ENCODE measurements around the gene KCNV2. TPM values are rescaled to one million over a fixed set of nuclear protein-coding genes. Genes with fewer than 3 reads are reported as not detected.

KCNV2 gene
- total and polyA plus RNA-seq, 2 donors (not counting 1 experiment from before 2014, with no cell fraction given) = not detected

DNA sequence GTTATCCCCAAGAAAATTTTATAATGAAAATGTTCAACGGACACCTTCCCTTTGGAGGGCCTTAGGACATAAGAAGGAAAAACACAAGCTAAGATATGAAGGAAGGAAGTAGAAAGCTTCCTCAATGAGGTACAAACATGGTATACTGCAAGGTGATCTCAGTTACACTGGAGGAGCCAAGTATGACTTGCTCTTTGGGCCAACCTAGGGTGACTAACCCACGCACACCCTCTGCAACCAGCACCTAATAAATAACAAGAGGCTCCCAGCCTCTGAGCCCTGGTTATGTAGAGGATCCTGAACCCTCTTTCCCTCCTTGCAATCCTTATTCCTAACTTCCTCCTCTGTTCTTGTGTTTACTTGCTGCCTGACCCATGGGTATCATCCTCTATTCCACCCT, 38.3 kb upstream of the KCNV2 start:
- DNase-seq (ENCODE audit: low read depth in 2 of 2) = no peak

DNA sequence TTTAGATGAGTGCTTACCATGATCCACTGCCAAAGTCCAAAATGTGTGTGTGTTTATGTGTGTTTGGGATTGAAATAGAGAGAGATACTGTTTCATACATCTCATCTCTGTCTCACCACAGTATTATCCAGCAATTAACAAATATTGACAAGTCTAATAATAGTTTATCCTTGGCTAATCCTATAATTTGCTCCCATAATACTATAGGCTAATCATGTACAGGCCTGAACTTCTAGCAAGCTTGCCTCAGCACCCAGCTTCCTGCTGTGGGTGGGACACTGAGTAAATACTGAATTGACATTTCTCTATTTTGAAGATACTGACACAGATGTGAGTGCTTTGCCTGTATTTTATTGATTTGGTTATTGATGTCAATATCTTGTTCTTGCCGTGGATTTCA, 35.3 kb upstream of the KCNV2 start:
- Histone ChIP-seq H3K27ac (ENCODE audit: insufficient read depth, low read length) (no peak overlapping the region), H4K20me1 (ENCODE audit: control insufficient read depth, extremely low read depth, insufficient read depth, low read length) (no peaks in the 10 kb centered on the region), H3K4me2 (ENCODE audit: extremely low read depth, insufficient read depth, low read length) (no peak overlapping the region), H3K4me3 (replicated peaks in 1 of 4; ENCODE audit: control extremely low read depth in 1 of 4, insufficient read depth in 1 of 4, low read depth in 3 of 4, low read length in 4 of 4) (no peak overlapping the region), H3K9me3 (ENCODE audit: control insufficient read depth, insufficient read depth, low read depth, low read length) (no peaks in the 10 kb centered on the region), H3K79me2 (ENCODE audit: control insufficient read depth, insufficient read depth, low read length) (no peaks in the 10 kb centered on the region), H2AFZ (ENCODE audit: low read length) (no peak overlapping the region), H3K36me3 (ENCODE audit: control insufficient read depth, insufficient read depth, low read length) (no peaks in the 10 kb centered on the region), H3K27me3 (ENCODE audit: control insufficient read depth, insufficient read depth, low read length) (no peaks in the 10 kb centered on the region), H3K9ac (ENCODE audit: insufficient read depth, low read length) (no peak overlapping the region), H3K4me1 (ENCODE audit: control insufficient read depth, extremely low read depth, insufficient read depth, low read length) (no peaks in the 10 kb centered on the region)
- TF ChIP-seq, protein P1, sequence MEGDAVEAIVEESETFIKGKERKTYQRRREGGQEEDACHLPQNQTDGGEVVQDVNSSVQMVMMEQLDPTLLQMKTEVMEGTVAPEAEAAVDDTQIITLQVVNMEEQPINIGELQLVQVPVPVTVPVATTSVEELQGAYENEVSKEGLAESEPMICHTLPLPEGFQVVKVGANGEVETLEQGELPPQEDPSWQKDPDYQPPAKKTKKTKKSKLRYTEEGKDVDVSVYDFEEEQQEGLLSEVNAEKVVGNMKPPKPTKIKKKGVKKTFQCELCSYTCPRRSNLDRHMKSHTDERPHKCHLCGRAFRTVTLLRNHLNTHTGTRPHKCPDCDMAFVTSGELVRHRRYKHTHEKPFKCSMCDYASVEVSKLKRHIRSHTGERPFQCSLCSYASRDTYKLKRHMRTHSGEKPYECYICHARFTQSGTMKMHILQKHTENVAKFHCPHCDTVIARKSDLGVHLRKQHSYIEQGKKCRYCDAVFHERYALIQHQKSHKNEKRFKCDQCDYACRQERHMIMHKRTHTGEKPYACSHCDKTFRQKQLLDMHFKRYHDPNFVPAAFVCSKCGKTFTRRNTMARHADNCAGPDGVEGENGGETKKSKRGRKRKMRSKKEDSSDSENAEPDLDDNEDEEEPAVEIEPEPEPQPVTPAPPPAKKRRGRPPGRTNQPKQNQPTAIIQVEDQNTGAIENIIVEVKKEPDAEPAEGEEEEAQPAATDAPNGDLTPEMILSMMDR (conservative IDR thresholded peaks at IDR 0.05 in 1 of 2, IDR thresholded peaks at IDR 0.05 in 1 of 2; ENCODE audit: low read depth in 1 of 2, low read length in 2 of 2) = no peak
- no peak for TF ChIP-seq EZH2 (IDR thresholded peaks at IDR 0.05; ENCODE audit: low read length, missing control alignments)
- no peak for DNase-seq (ENCODE audit: low read depth in 2 of 2)

More for the DNA sequence above, 38.3 kb upstream of the KCNV2 start:
- Histone ChIP-seq H3K9ac (ENCODE audit: insufficient read depth, low read length) (no peak overlapping the region), H3K4me2 (ENCODE audit: extremely low read depth, insufficient read depth, low read length) (no peak overlapping the region), H3K79me2 (ENCODE audit: control insufficient read depth, insufficient read depth, low read length) (no peaks in the 10 kb centered on the region), H3K4me3 (replicated peaks in 1 of 4; ENCODE audit: control extremely low read depth in 1 of 4, insufficient read depth in 1 of 4, low read depth in 3 of 4, low read length in 4 of 4) (no peak overlapping the region), H4K20me1 (ENCODE audit: control insufficient read depth, extremely low read depth, insufficient read depth, low read length) (no peaks in the 10 kb centered on the region), H2AFZ (ENCODE audit: low read length) (no peak overlapping the region), H3K27me3 (ENCODE audit: control insufficient read depth, insufficient read depth, low read length) (no peaks in the 10 kb centered on the region), H3K27ac (ENCODE audit: insufficient read depth, low read length) (no peak overlapping the region), H3K4me1 (ENCODE audit: control insufficient read depth, extremely low read depth, insufficient read depth, low read length) (no peaks in the 10 kb centered on the region), H3K36me3 (ENCODE audit: control insufficient read depth, insufficient read depth, low read length) (no peaks in the 10 kb centered on the region), H3K9me3 (ENCODE audit: control insufficient read depth, insufficient read depth, low read depth, low read length) (no peaks in the 10 kb centered on the region)
- TF ChIP-seq, protein P1 (conservative IDR thresholded peaks at IDR 0.05 in 1 of 2, IDR thresholded peaks at IDR 0.05 in 1 of 2; ENCODE audit: low read depth in 1 of 2, low read length in 2 of 2) = no peak
- TF ChIP-seq EZH2 (IDR thresholded peaks at IDR 0.05; ENCODE audit: low read length, missing control alignments) = no peak

DNA sequence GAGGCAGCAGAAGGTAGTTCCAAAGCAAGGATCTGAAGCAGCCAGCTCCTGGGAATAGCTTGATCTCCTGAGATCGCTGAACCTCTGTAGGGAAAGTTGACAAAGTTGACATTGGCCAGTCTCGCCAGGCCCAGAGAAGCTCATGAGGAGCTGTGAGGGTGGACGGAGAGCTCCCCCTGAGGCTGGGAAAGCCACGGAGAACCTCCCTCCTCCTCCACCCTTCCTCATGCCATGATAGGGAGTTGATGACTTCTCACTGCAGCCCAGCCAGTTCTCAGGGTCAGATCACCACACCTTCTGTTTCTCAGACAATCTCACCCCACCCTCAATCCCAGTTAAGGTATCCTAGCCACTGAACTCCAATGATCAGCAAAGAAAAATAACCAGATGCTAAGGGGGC, 30.4 kb upstream of the KCNV2 start:
- Histone ChIP-seq H3K79me2 (ENCODE audit: control insufficient read depth, insufficient read depth, low read length) (no peaks in the 10 kb centered on the region), H3K27ac (ENCODE audit: insufficient read depth, low read length) (no peak overlapping the region), H3K9ac (ENCODE audit: insufficient read depth, low read length) (no peak overlapping the region), H4K20me1 (ENCODE audit: control insufficient read depth, extremely low read depth, insufficient read depth, low read length) (no peaks in the 10 kb centered on the region), H3K36me3 (ENCODE audit: control insufficient read depth, insufficient read depth, low read length) (no peaks in the 10 kb centered on the region), H3K4me2 (ENCODE audit: extremely low read depth, insufficient read depth, low read length) (no peak overlapping the region), H2AFZ (ENCODE audit: low read length) (no peak overlapping the region), H3K4me3 (replicated peaks in 1 of 4; ENCODE audit: control extremely low read depth in 1 of 4, insufficient read depth in 1 of 4, low read depth in 3 of 4, low read length in 4 of 4) (no peak overlapping the region), H3K4me1 (ENCODE audit: control insufficient read depth, extremely low read depth, insufficient read depth, low read length) (no peaks in the 10 kb centered on the region), H3K27me3 (ENCODE audit: control insufficient read depth, insufficient read depth, low read length) (no peaks in the 10 kb centered on the region), H3K9me3 (ENCODE audit: control insufficient read depth, insufficient read depth, low read depth, low read length) (no peaks in the 10 kb centered on the region)
- DNase-seq (ENCODE audit: low read depth in 2 of 2) = no peak
- TF ChIP-seq, protein P1 (conservative IDR thresholded peaks at IDR 0.05 in 1 of 2, IDR thresholded peaks at IDR 0.05 in 1 of 2; ENCODE audit: low read depth in 1 of 2, low read length in 2 of 2) = no peak
- TF ChIP-seq EZH2 (IDR thresholded peaks at IDR 0.05; ENCODE audit: low read length, missing control alignments) = no peak
